Measurements from ENCODE around the gene TBX18. TPM values are rescaled to one million over a fixed set of nuclear protein-coding genes. Genes with fewer than 3 reads are reported as not detected.

The TBX18 gene

DNA sequence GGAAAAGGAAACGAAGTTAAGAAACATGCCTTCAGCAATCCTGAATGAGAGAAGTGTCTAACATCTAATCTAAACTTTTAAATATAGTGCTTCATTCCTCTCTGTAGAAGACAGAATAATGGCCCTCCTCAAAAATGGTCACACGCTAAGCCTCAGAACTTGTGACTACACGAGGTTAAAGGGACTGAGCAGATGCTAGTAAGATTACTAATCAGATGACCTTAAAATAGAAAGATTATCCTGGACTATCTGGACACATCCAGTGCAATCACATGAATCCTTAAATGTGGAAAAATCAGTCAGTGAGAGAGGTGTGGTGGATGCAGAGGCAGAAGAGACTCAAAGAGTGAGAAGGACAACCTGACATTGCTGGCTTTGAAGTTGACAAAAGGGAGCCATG is 126.1 kb downstream of the TBX18 start:
- 100% methylated on average over 2 of the region's 3 CpGs for WGBS
- H2BK120ac ChIP-seq (ENCODE audit: low read depth, low read length): no peak overlapping the region
- H2AK5ac ChIP-seq (ENCODE audit: low read length, severe bottlenecking): no peak overlapping the region
- H3K36me3 ChIP-seq (ENCODE audit: control insufficient read depth in 1 of 2, insufficient read depth in 2 of 2, low read depth in 1 of 2, low read length in 2 of 2): no peaks in the 10 kb centered on the region
- peaks cover 5% of the 10 kb centered on the region for H3K4me1 ChIP-seq (ENCODE audit: control insufficient read depth, insufficient read depth, low read depth, low read length)
- H3K18ac ChIP-seq (ENCODE audit: low read depth in 1 of 2, low read length in 2 of 2): peak overlapping the region; percentile 37 to 48
- DNase-seq: no peak
- H2BK12ac ChIP-seq (ENCODE audit: low read length in 2 of 2): peak overlapping the region in 1 of 2 experiments; percentile 72
- H4K8ac ChIP-seq (ENCODE audit: low read length): peak overlapping the region; percentile 49
- H3K4me3 ChIP-seq (ENCODE audit: insufficient read depth in 1 of 2, low read depth in 1 of 2, low read length in 2 of 2): no peak overlapping the region
- no peaks in the 10 kb centered on the region for H3K79me1 ChIP-seq (replicated peaks; ENCODE audit: low read length, poor library complexity, severe bottlenecking)
- H3K4ac ChIP-seq (ENCODE audit: low read depth in 1 of 2, low read length in 2 of 2): no peak overlapping the region
- H2AFZ ChIP-seq (ENCODE audit: low read depth, low read length): no peak overlapping the region
- H3K14ac ChIP-seq (ENCODE audit: low read length in 2 of 2): no peak overlapping the region
- H3K27me3 ChIP-seq (ENCODE audit: control insufficient read depth in 1 of 2, insufficient read depth in 1 of 2, low read length in 2 of 2): no peaks in the 10 kb centered on the region
- no peak overlapping the region for H3K4me2 ChIP-seq (ENCODE audit: low read length, poor library complexity, severe bottlenecking)
- no peak overlapping the region for H3K9ac ChIP-seq (ENCODE audit: low read length)
- H3K27ac ChIP-seq (ENCODE audit: low read length, poor library complexity, severe bottlenecking): no peak overlapping the region
- no peak overlapping the region for H4K91ac ChIP-seq (ENCODE audit: low read length)
- no peaks in the 10 kb centered on the region for H3K9me3 ChIP-seq (ENCODE audit: control insufficient read depth, low read length)
- H3K23ac ChIP-seq (ENCODE audit: low read length in 2 of 2): no peak overlapping the region
- H2BK15ac ChIP-seq (ENCODE audit: low read depth, poor library complexity, severe bottlenecking): no peak overlapping the region
- no peak overlapping the region for H2BK5ac ChIP-seq (ENCODE audit: low read depth, low read length, poor library complexity, severe bottlenecking)

Small RNA genes lying within 50 kb of the gene (small RNA-seq; reads per million reads assigned to genes)
- gene AL590143.1 (ENCODE audit: low read depth): not detected
